22Rv1 (cell line): ENCODE measurements around the gene DGKD.

Experiments
- CTCF ChIP-seq: fragments of 450-650 bp; IDR thresholded peaks from 2 replicates; pipeline ENCODE4 v1.5.1; 2017; ENCODE audit warnings: mild to moderate bottlenecking
- ZFX ChIP-seq: fragments of 450-650 bp; IDR thresholded peaks from 2 replicates; pipeline ENCODE4 v1.6.1; 2017; ENCODE audit warnings: antibody characterized with exemption, borderline replicate concordance

- TF ChIP-seq CTCF (no peak), ZFX (no peak)
Observed at GRCh38 chr2:233492751-233493150, 138.5 kb downstream of the DGKD start.
